Chondrocyte (in vitro differentiated cells): ENCODE results near the gene TMEM175. TPM values are rescaled to one million over a fixed set of nuclear protein-coding genes. Genes with fewer than 3 reads are reported as not detected.
A peak's percentile ranks its signal among the peaks of the same experiment; 100 is the strongest.
"Not testable (repeated sequence)": the region's sequence is repeated elsewhere in the genome, so short reads cannot be mapped to it uniquely, and the experiment has no call there.

Source experiments
- DNase-seq: peaks from one replicate; pipeline ENCODE4 v3.0.0; 2021; ENCODE audit warnings: mixed read lengths, low spot score
- H3K27ac Mint-ChIP-seq: one replicate; pipeline ENCODE4 v1.8.0; 2021; ENCODE audit warnings: mild to moderate bottlenecking, moderate library complexity, mixed read lengths; ENCODE audit not compliant: unreplicated experiment
- H3K27me3 Mint-ChIP-seq: 2 replicates; pipeline ENCODE4 v1.8.0; 2021; ENCODE audit warnings: low read depth, mixed read lengths
- H3K36me3 Mint-ChIP-seq: 2 replicates; pipeline ENCODE4 v1.8.0; 2021; ENCODE audit warnings: low read depth, mixed read lengths
- H3K4me1 Mint-ChIP-seq: 2 replicates; pipeline ENCODE4 v1.8.0; 2021; ENCODE audit warnings: low read depth, mild to moderate bottlenecking, mixed read lengths
- H3K4me3 Mint-ChIP-seq: one replicate; pipeline ENCODE4 v1.8.0; 2021; ENCODE audit warnings: mild to moderate bottlenecking, moderate library complexity, mixed read lengths; ENCODE audit not compliant: unreplicated experiment
- H3K9me3 Mint-ChIP-seq: 2 replicates; pipeline ENCODE4 v1.8.0; 2021; ENCODE audit warnings: low read depth, mixed read lengths
- CTCF ChIP-seq: fragments of 200-600 bp; sonication (generic); IDR thresholded peaks from 2 replicates; pipeline ENCODE4 v1.5.0; 2021; ENCODE audit warnings: antibody characterized with exemption, mild to moderate bottlenecking, moderate library complexity
- total RNA-seq: library from RNA; stranded (reverse); gene quantifications from 3 replicates; pipeline ENCODE4 v1.2.1, GENCODE V29; 2021

Gene TMEM175
- total RNA-seq, 1 donor from 2014 or later: 26.1 TPM

DNA sequence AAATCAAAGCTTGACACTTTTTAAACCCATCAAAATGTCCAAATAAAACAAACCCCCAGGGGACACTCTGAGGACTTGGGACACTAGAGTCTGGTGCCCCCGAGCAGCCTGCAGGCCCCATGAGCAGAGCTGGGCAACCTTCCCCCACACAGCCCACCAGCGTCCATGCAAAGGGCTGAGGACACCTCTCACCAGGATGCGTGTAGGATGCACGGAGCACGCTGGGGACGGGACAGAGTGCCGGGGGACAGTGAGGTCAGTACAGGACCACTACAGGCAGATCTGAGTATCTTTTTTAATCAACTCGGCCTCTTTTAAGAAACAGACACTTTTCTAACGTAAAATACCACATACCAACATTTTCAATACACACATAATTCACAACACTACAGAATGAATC lies 7.1 kb upstream of the TMEM175 start:
- no peak overlapping the region for H3K27ac Mint-ChIP-seq
- no peaks in the 10 kb centered on the region for H3K27me3 Mint-ChIP-seq
- TF ChIP-seq CTCF: no peak
- H3K9me3 Mint-ChIP-seq: no peaks in the 10 kb centered on the region
- DNase-seq: no peak
- H3K4me3 Mint-ChIP-seq: no peak overlapping the region
- no peaks in the 10 kb centered on the region for H3K36me3 Mint-ChIP-seq
- peaks cover 30% of the 10 kb centered on the region for H3K4me1 Mint-ChIP-seq

- no peak overlapping the region for H3K4me3 Mint-ChIP-seq
Measured at GRCh38 chr4:925771-926500, 6.3 kb upstream of the TMEM175 start.

GRCh38 chr4:926538-926937 lies 5.7 kb upstream of the TMEM175 start:
- DNase-seq: no peak
- no peak overlapping the region for H3K4me3 Mint-ChIP-seq
- H3K27ac Mint-ChIP-seq: peak overlapping the region; percentile 37
- H3K9me3 Mint-ChIP-seq: no peaks in the 10 kb centered on the region
- peak; percentile 61 for TF ChIP-seq CTCF
- H3K4me1 Mint-ChIP-seq: peaks cover 40% of the 10 kb centered on the region
- H3K36me3 Mint-ChIP-seq: no peaks in the 10 kb centered on the region
- no peaks in the 10 kb centered on the region for H3K27me3 Mint-ChIP-seq

More at GRCh38 chr4:925771-926500, 6.3 kb upstream of the TMEM175 start:
- peak overlapping the region; percentile 49 for H3K27ac Mint-ChIP-seq
- no peak for TF ChIP-seq CTCF
- DNase-seq: no peak
- peaks cover 38% of the 10 kb centered on the region for H3K4me1 Mint-ChIP-seq
- no peaks in the 10 kb centered on the region for H3K9me3 Mint-ChIP-seq
- H3K27me3 Mint-ChIP-seq: no peaks in the 10 kb centered on the region
- H3K36me3 Mint-ChIP-seq: no peaks in the 10 kb centered on the region

DNA sequence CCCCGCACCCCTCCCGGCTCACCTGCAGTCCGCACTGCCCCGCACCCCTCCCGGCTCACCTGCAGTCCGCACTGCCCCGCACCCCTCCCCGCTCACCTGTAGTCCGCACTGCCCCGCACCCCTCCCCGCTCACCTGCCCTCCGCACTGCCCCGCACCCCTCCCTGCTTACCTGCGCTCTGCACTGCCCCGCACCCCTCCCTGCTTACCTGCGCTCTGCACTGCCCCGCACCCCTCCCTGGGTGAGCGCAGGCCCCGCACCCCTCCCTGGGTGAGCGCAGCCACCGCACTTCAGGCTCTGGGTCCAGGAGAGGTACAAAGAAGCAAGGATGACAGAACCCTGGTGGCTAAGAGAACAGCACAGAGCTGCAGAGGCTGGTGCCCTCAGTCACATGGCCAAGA lies 4.7 kb upstream of the TMEM175 start:
- DNase-seq, H3K27me3 Mint-ChIP-seq, H3K4me3 Mint-ChIP-seq, H3K36me3 Mint-ChIP-seq, H3K27ac Mint-ChIP-seq, H3K9me3 Mint-ChIP-seq: not testable (repeated sequence)
- H3K4me1 Mint-ChIP-seq: peaks cover 42% of the 10 kb centered on the region

DNA sequence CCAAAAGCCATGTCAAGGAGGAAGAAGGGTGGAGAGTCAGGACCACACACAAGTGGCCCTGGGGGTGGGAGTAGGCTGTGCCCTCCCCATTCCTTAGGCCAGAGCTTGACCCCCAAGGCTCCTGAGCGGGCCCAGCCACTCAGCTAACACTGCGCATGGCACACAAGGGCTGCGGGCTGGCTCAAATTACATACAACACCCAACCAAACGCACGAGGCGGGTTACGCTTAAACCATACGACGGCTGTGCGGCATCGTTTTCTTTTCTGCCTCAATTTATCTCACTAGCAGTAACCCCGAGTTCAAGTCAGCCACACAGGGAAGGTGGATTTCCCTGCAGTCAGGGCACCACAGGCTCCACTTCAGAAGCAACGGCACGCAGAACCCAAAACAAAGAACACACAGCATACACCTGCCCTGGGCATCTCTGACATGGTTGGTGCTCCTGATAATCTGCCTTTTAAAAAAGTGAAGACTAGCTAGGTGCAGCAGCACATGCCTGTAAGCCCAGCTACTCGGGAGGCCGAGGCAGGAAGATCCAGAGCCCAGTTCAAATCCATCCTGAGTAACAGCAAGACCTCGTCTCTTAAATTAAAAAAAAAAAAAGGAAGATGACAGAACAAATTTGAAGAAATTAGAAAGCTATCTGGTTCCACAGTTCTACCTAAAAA lies 3.0 kb upstream of the TMEM175 start:
- no peaks in the 10 kb centered on the region for H3K36me3 Mint-ChIP-seq
- no peaks in the 10 kb centered on the region for H3K27me3 Mint-ChIP-seq
- H3K27ac Mint-ChIP-seq: no peak overlapping the region
- H3K9me3 Mint-ChIP-seq: no peaks in the 10 kb centered on the region
- TF ChIP-seq CTCF: no peak
- DNase-seq: peak; percentile 73
- H3K4me1 Mint-ChIP-seq: peaks cover 43% of the 10 kb centered on the region
- no peak overlapping the region for H3K4me3 Mint-ChIP-seq
